GM23248 (cell line): ENCODE results near the gene HLCS. TPM values are rescaled to one million over a fixed set of nuclear protein-coding genes. Genes with fewer than 3 reads are reported as not detected.

Experiments
- DNase-seq: peaks from one replicate; pipeline ENCODE4 v3.0.0-alpha.2; 2015
- H2AFZ ChIP-seq: fragments of 200-600 bp; sonication (generic); 2 replicates; pipeline ENCODE4 v1.6.1; 2016; ENCODE audit warnings: antibody characterized with exemption
- H3F3A ChIP-seq: fragments of 200-600 bp; sonication (generic); 2 replicates; pipeline ENCODE4 v1.6.1; 2016; ENCODE audit warnings: mild to moderate bottlenecking, antibody characterized with exemption, mixed run types; ENCODE audit not compliant: insufficient read depth
- H3K27ac ChIP-seq: fragments of 200-600 bp; sonication (generic); 2 replicates; pipeline ENCODE4 v1.5.1; 2016; ENCODE audit warnings: mild to moderate bottlenecking
- H3K27me3 ChIP-seq: fragments of 200-600 bp; sonication (generic); replicated peaks from 2 replicates; pipeline ENCODE4 v1.6.1; 2016; ENCODE audit warnings: mild to moderate bottlenecking; ENCODE audit not compliant: insufficient read depth
- H3K36me3 ChIP-seq: fragments of 200-600 bp; sonication (generic); 2 replicates; pipeline ENCODE4 v1.6.1; 2016; ENCODE audit warnings: low read depth, mild to moderate bottlenecking
- H3K4me1 ChIP-seq: fragments of 200-600 bp; sonication (generic); 2 replicates; pipeline ENCODE4 v1.6.1; 2016; ENCODE audit warnings: mild to moderate bottlenecking; ENCODE audit not compliant: insufficient read depth
- H3K4me2 ChIP-seq: fragments of 200-600 bp; sonication (generic); one replicate; pipeline ENCODE4 v1.6.1; 2016; ENCODE audit warnings: mild to moderate bottlenecking; ENCODE audit not compliant: unreplicated experiment
- H3K4me3 ChIP-seq: fragments of 200-600 bp; sonication (generic); 2 replicates; pipeline ENCODE4 v1.5.1; 2016; ENCODE audit warnings: mild to moderate bottlenecking
- H3K79me2 ChIP-seq: fragments of 200-600 bp; sonication (generic); 2 replicates; pipeline ENCODE4 v1.6.1; 2016; ENCODE audit warnings: mild to moderate bottlenecking; ENCODE audit not compliant: insufficient read depth
- H3K9ac ChIP-seq: fragments of 200-600 bp; sonication (generic); 2 replicates; pipeline ENCODE4 v1.6.1; 2016; ENCODE audit warnings: mild to moderate bottlenecking
- H3K9me2 ChIP-seq: fragments of 200-600 bp; sonication (generic); 2 replicates; pipeline ENCODE4 v1.6.1; 2016; ENCODE audit warnings: mixed run types, mild to moderate bottlenecking, moderate library complexity; ENCODE audit not compliant: insufficient read depth
- H3K9me3 ChIP-seq: fragments of 200-600 bp; sonication (generic); one replicate; pipeline ENCODE4 v1.6.1; 2017; ENCODE audit warnings: low read depth
- H4K20me1 ChIP-seq: fragments of 200-600 bp; sonication (generic); 2 replicates; pipeline ENCODE4 v1.6.0; 2016; ENCODE audit not compliant: insufficient read depth
- EZH2 ChIP-seq: fragments of 200-600 bp; sonication (generic); IDR thresholded peaks from 2 replicates; pipeline ENCODE4 v1.6.1; 2018; ENCODE audit warnings: antibody characterized with exemption, mild to moderate bottlenecking; ENCODE audit not compliant: insufficient read depth, poor library complexity, severe bottlenecking
- EZH2phosphoT487 ChIP-seq: fragments of 200-600 bp; sonication (generic); IDR thresholded peaks from 2 replicates; pipeline ENCODE4 v1.6.1; 2018; ENCODE audit warnings: antibody characterized with exemption, moderate library complexity, mild to moderate bottlenecking, low read depth; ENCODE audit not compliant: insufficient read depth
- WGBS, 2 experiments: methylation state at CpG; one replicate each; pipeline ENCODE4 v1.1.6; 2015 to 2017; ENCODE audit warnings: low lambda C conversion rate in 2 of 2, low coverage in 1 of 2; ENCODE audit errors: missing lambda C conversion rate in 2 of 2; 5-methylcytosine and 5-hydroxymethylcytosine counted together
- in situ Hi-C: fragments of 300-500 bp; cut with MboI; formaldehyde crosslinking; loops from 2 replicates; pipeline ENCODE4 v1.15.0; 2020
- polyA plus RNA-seq: library from polyadenylated mRNA; unstranded; fragments of >200 nt; fragmentation: Nextera tagmentation; extraction: Ambion mirVana; gene quantifications from 2 replicates; pipeline ENCODE4 v1.2.1, GENCODE V29; 2016
- total RNA-seq: library from RNA; depleted of rRNA; stranded (reverse); fragments of >200 nt; shearing (Covaris generic); gene quantifications from 2 replicates; pipeline ENCODE4 v1.2.3, GENCODE V29; 2014

Gene HLCS
- total and polyA plus RNA-seq, 2 experiments from 2014 or later: 21.4 to 42.5 TPM

- Histone ChIP-seq H3K9me2 (no peaks in the 10 kb centered on the region), H3K36me3 (no peaks in the 10 kb centered on the region), H4K20me1 (no peaks in the 10 kb centered on the region), H2AFZ (no peak overlapping the region), H3K4me3 (no peak overlapping the region), H3K4me2 (no peak overlapping the region), H3K4me1 (no peaks in the 10 kb centered on the region), H3K9me3 (no peaks in the 10 kb centered on the region), H3F3A (no peaks in the 10 kb centered on the region), H3K27ac (no peak overlapping the region), H3K9ac (no peak overlapping the region), H3K27me3 (no peaks in the 10 kb centered on the region), H3K79me2 (no peaks in the 10 kb centered on the region)
- WGBS, 2 experiments: 89 to 90% methylated on average over 13 of the region's 13 CpGs
- TF ChIP-seq EZH2phosphoT487: no peak
- TF ChIP-seq EZH2: no peak
- in situ Hi-C loops: no loop called here
- no peak for DNase-seq
These were observed 162.5 kb downstream of the HLCS start for GRCh38 chr21:36803816-36804439.

- Histone ChIP-seq H3K79me2 (no peaks in the 10 kb centered on the region), H3K9me2 (no peaks in the 10 kb centered on the region), H4K20me1 (no peaks in the 10 kb centered on the region), H3K36me3 (no peaks in the 10 kb centered on the region), H3K4me3 (no peak overlapping the region), H3K4me1 (no peaks in the 10 kb centered on the region), H3K27me3 (no peaks in the 10 kb centered on the region), H2AFZ (no peak overlapping the region), H3K9ac (no peak overlapping the region), H3K27ac (no peak overlapping the region), H3K4me2 (no peak overlapping the region), H3K9me3 (no peaks in the 10 kb centered on the region), H3F3A (no peaks in the 10 kb centered on the region)
- 94 to 96% methylated on average over 13 of the region's 13 CpGs for WGBS, 2 experiments
- TF ChIP-seq EZH2phosphoT487 (no peak), EZH2 (no peak)
- DNase-seq: no peak
- in situ Hi-C loops: no loop called here
These were observed 163.3 kb downstream of the HLCS start for GRCh38 chr21:36803051-36803645.

GRCh38 chr21:36800734-36801133 is 165.7 kb downstream of the HLCS start:
- Histone ChIP-seq H3K4me2 (no peak overlapping the region), H3K79me2 (no peaks in the 10 kb centered on the region), H3K4me1 (no peaks in the 10 kb centered on the region), H3K27me3 (no peaks in the 10 kb centered on the region), H2AFZ (no peak overlapping the region), H3F3A (no peaks in the 10 kb centered on the region), H4K20me1 (no peaks in the 10 kb centered on the region), H3K4me3 (no peak overlapping the region), H3K9me2 (no peaks in the 10 kb centered on the region), H3K36me3 (no peaks in the 10 kb centered on the region), H3K9ac (no peak overlapping the region), H3K27ac (no peak overlapping the region), H3K9me3 (no peaks in the 10 kb centered on the region)
- in situ Hi-C loops: no loop called here
- WGBS, 2 experiments: 89 to 93% methylated on average over 4 of the region's 4 CpGs
- no peak for DNase-seq
- TF ChIP-seq EZH2 (no peak), EZH2phosphoT487 (no peak)

GRCh38 chr21:36799869-36800268 is 166.6 kb downstream of the HLCS start:
- no peak overlapping the region for H3K4me2 ChIP-seq
- H3K9me2 ChIP-seq: no peaks in the 10 kb centered on the region
- no peak for DNase-seq
- H3K4me3 ChIP-seq: no peak overlapping the region
- no peak overlapping the region for H3K27ac ChIP-seq
- no peaks in the 10 kb centered on the region for H3K79me2 ChIP-seq
- no peaks in the 10 kb centered on the region for H4K20me1 ChIP-seq
- no peaks in the 10 kb centered on the region for H3F3A ChIP-seq
- H3K9me3 ChIP-seq: no peaks in the 10 kb centered on the region
- H3K27me3 ChIP-seq: no peaks in the 10 kb centered on the region
- H2AFZ ChIP-seq: no peak overlapping the region
- H3K36me3 ChIP-seq: no peaks in the 10 kb centered on the region
- in situ Hi-C loops: no loop called here
- no peaks in the 10 kb centered on the region for H3K4me1 ChIP-seq
- TF ChIP-seq EZH2phosphoT487 (no peak), EZH2 (no peak)
- WGBS, 2 experiments: 95 to 99% methylated on average over 5 of the region's 5 CpGs
- no peak overlapping the region for H3K9ac ChIP-seq

- Histone ChIP-seq H3F3A (no peaks in the 10 kb centered on the region), H4K20me1 (no peaks in the 10 kb centered on the region), H3K36me3 (no peaks in the 10 kb centered on the region), H3K9ac (no peak overlapping the region), H3K4me3 (no peak overlapping the region), H3K9me2 (no peaks in the 10 kb centered on the region), H3K9me3 (no peaks in the 10 kb centered on the region), H3K27ac (no peak overlapping the region), H3K4me2 (no peak overlapping the region), H3K4me1 (no peaks in the 10 kb centered on the region), H3K27me3 (no peaks in the 10 kb centered on the region), H3K79me2 (no peaks in the 10 kb centered on the region), H2AFZ (no peak overlapping the region)
- no peak for DNase-seq
- TF ChIP-seq EZH2 (no peak), EZH2phosphoT487 (no peak)
- in situ Hi-C loops: no loop called here
These were observed 168.0 kb downstream of the HLCS start for GRCh38 chr21:36798491-36798890.
